Glutamatergic neuron (in vitro differentiated cells): Measurements from ENCODE around the gene PIGN. TPM values are rescaled to one million over a fixed set of nuclear protein-coding genes. Genes with fewer than 3 reads are reported as not detected.

ENCODE experiments used
- DNase-seq: peaks from one replicate; pipeline ENCODE4 v3.0.0; 2022
- H3K27ac Mint-ChIP-seq: one replicate; pipeline ENCODE4 v1.8.0; 2020; ENCODE audit warnings: mild to moderate bottlenecking, mixed read lengths, inconsistent platforms; ENCODE audit not compliant: unreplicated experiment
- H3K27me3 Mint-ChIP-seq: one replicate; pipeline ENCODE4 v1.8.0; 2020; ENCODE audit warnings: mild to moderate bottlenecking, moderate library complexity, mixed read lengths, inconsistent platforms; ENCODE audit not compliant: unreplicated experiment
- H3K36me3 Mint-ChIP-seq: one replicate; pipeline ENCODE4 v1.8.0; 2020; ENCODE audit warnings: mild to moderate bottlenecking, mixed read lengths, inconsistent platforms; ENCODE audit not compliant: unreplicated experiment
- H3K4me1 Mint-ChIP-seq: one replicate; pipeline ENCODE4 v1.8.0; 2020; ENCODE audit warnings: mild to moderate bottlenecking, low read depth, mixed read lengths, inconsistent platforms; ENCODE audit not compliant: unreplicated experiment
- H3K4me3 Mint-ChIP-seq: one replicate; pipeline ENCODE4 v1.8.0; 2020; ENCODE audit warnings: mild to moderate bottlenecking, mixed read lengths, inconsistent platforms; ENCODE audit not compliant: unreplicated experiment
- H3K9me3 Mint-ChIP-seq: one replicate; pipeline ENCODE4 v1.8.0; 2020; ENCODE audit warnings: mild to moderate bottlenecking, moderate library complexity, mixed read lengths, inconsistent platforms; ENCODE audit not compliant: unreplicated experiment
- total RNA-seq: library from RNA; stranded (reverse); fragmentation: NEBNext Ultra II Directional; extraction: Animal tissue kit (Norgen Biotek cat#: 25700); gene quantifications from one replicate; pipeline ENCODE4 v1.2.1, GENCODE V29; 2021; ENCODE audit not compliant: unreplicated experiment
- TF ChIP-seq, protein P1 (sequence below): fragments of 200-600 bp; sonication (generic); IDR thresholded peaks from one replicate; pipeline ENCODE4 v1.5.0; 2021; ENCODE audit not compliant: partially characterized antibody, unreplicated experiment

Gene PIGN
- total RNA-seq, 1 donor from 2014 or later, result 10.2 TPM

DNA sequence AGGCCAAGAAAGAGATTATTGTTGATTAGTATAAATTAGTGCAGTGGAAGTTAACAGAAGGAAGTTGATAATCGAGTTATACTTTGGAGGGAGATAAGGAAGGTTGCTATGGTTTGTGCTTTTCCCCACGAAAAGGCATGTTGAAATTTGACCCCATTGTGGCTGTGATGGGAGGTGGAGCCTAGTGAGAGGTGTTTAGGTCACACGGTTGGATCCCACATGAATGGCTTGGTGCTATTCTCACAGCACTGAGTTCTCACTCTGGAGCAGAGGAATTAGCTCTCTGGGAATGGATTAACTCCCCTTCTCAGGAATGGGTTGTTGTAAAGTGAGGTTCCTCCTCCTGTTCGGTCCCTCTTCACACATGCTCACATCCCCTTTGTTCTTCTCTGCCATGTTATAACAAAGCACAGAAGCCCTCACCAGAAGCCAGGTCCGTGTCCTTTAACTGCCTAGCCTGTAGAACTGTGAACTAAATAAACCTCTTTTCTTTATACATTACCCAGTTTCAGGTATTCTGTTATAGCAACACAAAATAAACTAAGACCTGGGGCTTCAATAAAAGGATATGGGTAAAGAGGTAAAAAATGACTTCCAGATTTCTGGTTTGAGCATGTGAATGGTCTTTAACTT lies 21.9 kb downstream of the PIGN start:
- no peak for DNase-seq
- TF ChIP-seq, protein P1, sequence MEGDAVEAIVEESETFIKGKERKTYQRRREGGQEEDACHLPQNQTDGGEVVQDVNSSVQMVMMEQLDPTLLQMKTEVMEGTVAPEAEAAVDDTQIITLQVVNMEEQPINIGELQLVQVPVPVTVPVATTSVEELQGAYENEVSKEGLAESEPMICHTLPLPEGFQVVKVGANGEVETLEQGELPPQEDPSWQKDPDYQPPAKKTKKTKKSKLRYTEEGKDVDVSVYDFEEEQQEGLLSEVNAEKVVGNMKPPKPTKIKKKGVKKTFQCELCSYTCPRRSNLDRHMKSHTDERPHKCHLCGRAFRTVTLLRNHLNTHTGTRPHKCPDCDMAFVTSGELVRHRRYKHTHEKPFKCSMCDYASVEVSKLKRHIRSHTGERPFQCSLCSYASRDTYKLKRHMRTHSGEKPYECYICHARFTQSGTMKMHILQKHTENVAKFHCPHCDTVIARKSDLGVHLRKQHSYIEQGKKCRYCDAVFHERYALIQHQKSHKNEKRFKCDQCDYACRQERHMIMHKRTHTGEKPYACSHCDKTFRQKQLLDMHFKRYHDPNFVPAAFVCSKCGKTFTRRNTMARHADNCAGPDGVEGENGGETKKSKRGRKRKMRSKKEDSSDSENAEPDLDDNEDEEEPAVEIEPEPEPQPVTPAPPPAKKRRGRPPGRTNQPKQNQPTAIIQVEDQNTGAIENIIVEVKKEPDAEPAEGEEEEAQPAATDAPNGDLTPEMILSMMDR, result no peak
- Mint-ChIP-seq H3K9me3 (no peaks in the 10 kb centered on the region), H3K4me1 (no peaks in the 10 kb centered on the region), H3K4me3 (no peak overlapping the region), H3K27me3 (no peaks in the 10 kb centered on the region), H3K27ac (no peak overlapping the region), H3K36me3 (no peaks in the 10 kb centered on the region)

DNA sequence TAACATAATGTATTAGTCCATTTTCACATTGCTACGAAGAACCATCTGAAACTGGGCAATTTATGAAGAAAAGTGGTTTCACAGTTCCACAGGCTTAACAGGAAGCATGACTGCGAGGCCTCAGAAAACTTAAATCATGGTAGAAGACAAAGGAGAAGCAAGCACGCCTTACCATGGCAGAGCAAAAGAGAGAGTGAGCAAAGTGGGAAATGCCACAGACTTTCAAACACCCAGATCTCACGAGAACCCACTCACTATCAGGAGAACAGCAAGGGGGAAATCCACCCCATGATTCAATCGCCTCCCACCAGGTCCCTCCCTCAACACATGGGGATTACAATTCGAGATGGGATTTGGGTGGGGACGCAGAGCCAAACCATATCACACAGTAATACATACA lies 22.5 kb downstream of the PIGN start:
- Mint-ChIP-seq H3K9me3 (no peaks in the 10 kb centered on the region), H3K4me3 (no peak overlapping the region), H3K36me3 (no peaks in the 10 kb centered on the region), H3K27ac (no peak overlapping the region), H3K4me1 (no peaks in the 10 kb centered on the region), H3K27me3 (no peaks in the 10 kb centered on the region)
- TF ChIP-seq, protein P1, result no peak
- DNase-seq, result no peak

DNA sequence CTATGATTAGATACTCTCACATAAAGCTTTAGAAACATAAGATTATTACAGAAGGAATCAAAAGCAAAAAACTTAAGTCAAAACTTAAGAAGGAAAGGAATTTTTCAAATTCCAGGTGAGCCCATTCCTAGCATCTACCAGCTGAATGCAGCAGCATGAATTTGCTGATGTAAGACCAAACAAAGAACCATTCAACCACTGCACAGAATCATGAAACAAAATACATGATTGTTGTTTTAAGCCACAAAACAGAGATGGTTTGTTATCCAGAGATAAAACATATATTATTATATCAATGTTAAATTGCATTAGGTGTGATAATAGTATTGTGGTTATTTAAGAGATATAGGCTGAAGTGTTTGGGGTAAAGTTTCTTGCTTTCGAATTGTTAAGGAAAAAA lies 29.0 kb downstream of the PIGN start:
- Mint-ChIP-seq H3K27ac (no peak overlapping the region), H3K4me3 (no peak overlapping the region), H3K9me3 (no peaks in the 10 kb centered on the region), H3K27me3 (no peaks in the 10 kb centered on the region), H3K4me1 (no peaks in the 10 kb centered on the region), H3K36me3 (no peaks in the 10 kb centered on the region)
- TF ChIP-seq, protein P1, result no peak
- DNase-seq, result no peak

DNA sequence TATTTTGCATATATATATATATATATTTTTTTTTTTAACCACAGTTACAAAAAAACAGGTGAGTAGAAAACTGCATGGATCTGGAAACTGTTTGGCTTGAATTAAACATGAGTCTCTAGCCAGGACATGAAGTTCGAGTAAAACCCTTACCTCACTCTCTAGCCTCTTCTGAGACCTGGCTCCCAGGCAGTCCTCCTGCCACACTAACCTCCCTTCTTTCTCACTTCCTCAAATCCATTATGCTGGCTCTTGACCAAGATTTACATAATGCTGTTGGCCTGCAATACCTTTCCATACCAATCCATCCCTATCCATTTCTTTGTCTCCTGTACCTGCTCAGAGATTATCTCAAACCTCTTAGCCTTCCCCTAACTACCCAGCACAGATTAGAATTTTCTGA lies 34.0 kb downstream of the PIGN start:
- Mint-ChIP-seq H3K4me3 (no peak overlapping the region), H3K36me3 (no peaks in the 10 kb centered on the region), H3K27me3 (no peaks in the 10 kb centered on the region), H3K4me1 (no peaks in the 10 kb centered on the region), H3K27ac (no peak overlapping the region), H3K9me3 (no peaks in the 10 kb centered on the region)
- DNase-seq, result no peak
- TF ChIP-seq, protein P1, result no peak

DNA sequence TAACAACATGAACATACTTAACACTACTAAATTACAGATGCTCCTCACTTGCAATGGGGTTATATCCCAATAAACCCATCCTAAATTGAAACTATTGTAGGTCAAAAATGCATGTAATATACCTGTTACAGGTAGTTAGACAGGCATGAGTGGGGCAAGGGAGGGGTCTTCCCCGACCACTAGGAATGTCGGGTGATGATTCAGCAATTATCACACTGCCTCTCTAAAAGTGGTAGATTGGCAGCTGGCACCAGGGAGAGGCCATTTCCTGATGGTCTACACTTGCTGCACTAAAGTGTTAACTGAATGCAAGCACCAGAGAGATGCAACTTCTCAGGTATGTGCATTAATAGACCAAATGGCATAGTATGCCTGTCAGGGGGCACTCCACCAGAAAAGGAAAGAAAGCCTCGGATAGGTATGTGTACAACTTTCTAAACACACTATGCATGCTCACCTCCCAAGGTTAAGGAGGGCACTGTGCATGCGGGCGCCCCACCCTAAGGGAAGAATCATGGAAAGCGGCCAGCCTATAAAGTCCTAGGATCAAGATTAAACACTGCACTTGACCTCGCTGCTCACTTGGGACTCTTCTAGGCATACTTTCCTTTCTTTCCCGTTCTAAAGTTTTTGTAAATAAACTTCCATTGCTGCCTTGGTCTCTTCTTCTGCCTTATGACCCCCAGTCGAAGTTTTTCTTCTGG lies 35.6 kb downstream of the PIGN start:
- H3K9me3 Mint-ChIP-seq, result no peaks in the 10 kb centered on the region
- no peaks in the 10 kb centered on the region for H3K27me3 Mint-ChIP-seq
- no peak overlapping the region for H3K4me3 Mint-ChIP-seq
- DNase-seq, result no peak
- TF ChIP-seq, protein P1, result no peak
- H3K36me3 Mint-ChIP-seq, result no peaks in the 10 kb centered on the region
- H3K27ac Mint-ChIP-seq, result no peak overlapping the region
- H3K4me1 Mint-ChIP-seq, result no peaks in the 10 kb centered on the region
